ENCODE results near the gene TMEM132D. TPM values are rescaled to one million over a fixed set of nuclear protein-coding genes. Genes with fewer than 3 reads are reported as not detected.

TMEM132D gene
- total and polyA plus RNA-seq, 2 of the 8 experiments (the other 6 are each of a cell fraction or from before 2014, with no cell fraction given), result 3.5 to 10.1 TPM

DNA sequence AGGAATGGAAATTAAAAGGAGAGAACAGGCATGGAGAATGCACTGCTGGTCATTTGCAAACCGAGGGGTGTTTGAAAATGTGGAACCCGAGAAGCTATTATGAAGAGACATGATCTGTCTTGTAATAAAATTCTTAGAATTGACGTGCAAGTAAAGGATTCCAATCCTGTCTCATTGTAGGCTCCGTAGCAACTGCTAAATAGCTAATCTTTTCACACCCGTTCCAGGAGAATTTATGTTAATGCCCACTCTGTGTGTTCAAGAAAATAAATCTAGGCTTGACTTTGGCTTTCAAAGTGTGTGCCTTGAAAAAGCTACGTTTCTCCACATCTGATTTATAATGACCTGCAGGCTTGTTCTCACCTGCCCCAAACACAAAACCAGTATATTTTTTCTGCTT, 669.6 kb downstream of the TMEM132D start (continued):
- TF ChIP-seq MAFK (IDR thresholded peaks at IDR 0.05; ENCODE audit: low read depth, low read length) (no peak), BACH1 (IDR thresholded peaks at IDR 0.05; ENCODE audit: low read length) (no peak), KDM4A (IDR thresholded peaks at IDR 0.05; ENCODE audit: low read depth, low read length, severe bottlenecking) (no peak)

Data from H1 (cell line).